Spleen (tissue), 11 donors: ENCODE data around the gene FILIP1L. TPM values are rescaled to one million over a fixed set of nuclear protein-coding genes. Genes with fewer than 3 reads are reported as not detected.

Source experiments
- DNase-seq: peaks from one replicate; pipeline ENCODE4 v3.0.0-alpha.2; 2020
- H3K27ac ChIP-seq, 8 donors: fragments of 200-600 bp; sonication (generic) in 7 of 8; 1 replicate in 4 of 8; 2 replicates in 4 of 8; pipeline versions ENCODE4 v1.5.0 to v1.8.0; 2016 to 2021; ENCODE audit warnings: inconsistent platforms in 4 of 8, mild to moderate bottlenecking in 4 of 8, moderate library complexity in 1 of 8
- H3K27me3 ChIP-seq, 7 donors: fragments of 200-600 bp; sonication (generic) in 6 of 7; replicated peaks in 1 of 7; 1 replicate in 4 of 7; 2 replicates in 3 of 7; pipeline versions ENCODE4 v1.5.0 to v1.8.0; 2016 to 2021; ENCODE audit warnings: inconsistent platforms in 3 of 7, mild to moderate bottlenecking in 1 of 7
- H3K36me3 ChIP-seq, 6 donors: fragments of 200-600 bp; sonication (generic) in 5 of 6; 1 replicate in 4 of 6; 2 replicates in 2 of 6; pipeline versions ENCODE4 v1.5.0 to v1.8.0; 2016 to 2021; ENCODE audit warnings: inconsistent platforms in 2 of 6
- H3K4me1 ChIP-seq, 6 donors: fragments of 200-600 bp; sonication (generic) in 5 of 6; 1 replicate in 3 of 6; 2 replicates in 3 of 6; pipeline versions ENCODE4 v1.5.0 to v1.8.0; 2016 to 2021; ENCODE audit warnings: inconsistent platforms in 3 of 6
- H3K4me3 ChIP-seq, 8 donors: fragments of 200-600 bp; sonication (generic) in 7 of 8; 1 replicate in 4 of 8; 2 replicates in 4 of 8; pipeline versions ENCODE4 v1.5.0 to v1.8.0; 2016 to 2021; ENCODE audit warnings: inconsistent platforms in 4 of 8, mild to moderate bottlenecking in 4 of 8, moderate library complexity in 2 of 8
- H3K9me3 ChIP-seq, 8 donors: fragments of 200-600 bp; sonication (generic) in 7 of 8; 1 replicate in 4 of 8; 2 replicates in 4 of 8; pipeline versions ENCODE4 v1.5.0 to v1.8.0; 2016 to 2021; ENCODE audit warnings: inconsistent platforms in 4 of 8
- CTCF ChIP-seq, 11 experiments: fragments of 200-600 bp in 7 of 11; fragments of 450-650 bp in 4 of 11; sonication (generic) in 4 of 11; IDR thresholded peaks in 8 of 11; conservative IDR thresholded peaks in 3 of 11; 1 replicate in 7 of 11; 2 replicates in 4 of 11; pipeline versions ENCODE4 v1.4.0 to v1.8.0; 2016 to 2021; ENCODE audit warnings: antibody characterized with exemption in 11 of 11, inconsistent platforms in 4 of 11, mild to moderate bottlenecking in 1 of 11
- POLR2A ChIP-seq, 3 donors: fragments of 450-650 bp; IDR thresholded peaks; one replicate each; pipeline ENCODE4 v1.5.1; 2017; ENCODE audit warnings: antibody characterized with exemption in 3 of 3, mild to moderate bottlenecking in 1 of 3
- POLR2AphosphoS5 ChIP-seq, 3 donors: sonication (generic); formaldehyde crosslinking; IDR thresholded peaks; one replicate each; pipeline ENCODE4 v1.5.1; 2017; ENCODE audit warnings: antibody characterized with exemption in 3 of 3
- whole genome bisulfite sequencing, 5 donors: extraction: QIAGEN DNeasy Blood & Tissue Kit in 3 of 5; methylation state at CpG; one replicate each; pipeline versions ENCODE4 v1.1.5 to v1.1.7; 2013 to 2018; 5-methylcytosine and 5-hydroxymethylcytosine counted together
- intact Hi-C: fragments of 100-400 bp; cut with DNase I; formaldehyde crosslinking; loops from one replicate; pipeline ENCODE4 v1.15.0; 2023; ENCODE audit warnings: low total_unique reads
- polyA plus RNA-seq, 3 donors: library from polyadenylated mRNA; stranded (reverse); fragments of 200-250 nt; gene quantifications; one replicate each; pipeline ENCODE4 v1.2.1, GENCODE V29; 2013
- total RNA-seq, 7 donors: library from RNA; depleted of rRNA in 3 of 7; stranded (reverse); fragments of >200 nt in 3 of 7; fragmentation: NEBNext Ultra II Directional in 4 of 7; extraction: Animal tissue kit (Norgen Biotek cat#: 25700) in 4 of 7; gene quantifications; one replicate each; pipeline versions ENCODE4 v1.1.0 to v1.2.1, GENCODE V29; 2016 to 2021
- donor health status: healthy with polysubstance abuse.
- donor health status: DM: no; HTN: no; CAD: no; lungs with moderate emphysema.
- donor health status: DM: no; HTN: no; CAD: no.
- donor health status: Bipolar disorder and iron deficiency.
- donor health status: healthy.
- donor health status: DM: no; HTN: no; CAD: no.
- donor health status: DM: yes; HTN: yes; CAD: no.

FILIP1L gene
- total and polyA plus RNA-seq, 10 donors, result 11.1 to 47.7 (median 30.9) TPM

DNA sequence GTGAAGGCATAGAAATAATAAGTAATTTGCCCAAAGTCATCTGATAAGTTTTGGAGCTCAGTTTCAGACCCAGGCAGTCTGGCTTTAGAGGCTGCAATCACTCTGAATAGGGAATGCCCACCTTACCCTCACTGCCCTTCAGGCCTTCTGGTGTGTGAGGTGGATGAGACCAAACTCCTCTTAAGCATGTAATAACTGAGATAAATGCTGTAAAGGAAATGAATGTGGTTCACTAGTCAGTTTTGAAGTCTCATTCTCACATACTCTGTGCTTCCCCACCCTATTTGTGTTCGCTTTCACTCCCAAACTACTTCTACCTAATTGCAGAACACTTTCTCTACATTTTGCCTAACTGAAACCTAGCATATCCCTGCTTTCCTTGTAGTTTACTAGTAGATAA, 144.1 kb downstream of the FILIP1L start:
- TF ChIP-seq CTCF (IDR thresholded peaks at IDR 0.05 in 8 of 11, conservative IDR thresholded peaks at IDR 0.05 in 3 of 11), result no peak
- no peak for TF ChIP-seq POLR2A (IDR thresholded peaks at IDR 0.05)
- TF ChIP-seq POLR2AphosphoS5 (IDR thresholded peaks at IDR 0.05), result no peak
- intact Hi-C loops, result no loop called here
- no peaks in the 10 kb centered on the region for H3K27me3 ChIP-seq
- no peaks in the 10 kb centered on the region for H3K4me1 ChIP-seq
- WGBS, 5 donors, result 78 to 89% (median 81%) methylated on average over 1 of the region's 1 CpG
- no peak for DNase-seq
- no peak overlapping the region for H3K27ac ChIP-seq
- no peak overlapping the region for H3K4me3 ChIP-seq
- no peaks in the 10 kb centered on the region for H3K9me3 ChIP-seq
- H3K36me3 ChIP-seq, result no peaks in the 10 kb centered on the region

DNA sequence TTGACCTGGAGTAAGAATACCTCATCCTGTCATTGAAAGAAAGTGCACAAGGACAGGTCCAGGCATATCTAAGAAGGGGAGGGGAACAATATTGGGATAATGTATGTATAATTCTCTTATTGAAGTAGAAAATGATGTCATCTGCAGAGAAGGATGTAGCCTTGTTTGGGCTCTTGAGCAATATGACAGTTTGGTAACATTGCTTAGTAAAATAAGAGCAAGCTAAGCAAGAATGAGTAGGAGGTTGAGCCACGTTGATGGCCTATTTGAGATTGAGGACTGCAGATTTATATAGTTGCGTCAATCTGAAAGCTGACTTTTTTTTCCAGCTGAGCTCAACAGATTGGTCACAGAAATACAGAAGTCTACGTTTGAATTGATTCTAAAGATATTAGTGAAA, 145.2 kb downstream of the FILIP1L start:
- H3K4me3 ChIP-seq, result no peak overlapping the region
- no peaks in the 10 kb centered on the region for H3K9me3 ChIP-seq
- TF ChIP-seq POLR2A (IDR thresholded peaks at IDR 0.05) (no peak), CTCF (IDR thresholded peaks at IDR 0.05 in 8 of 11, conservative IDR thresholded peaks at IDR 0.05 in 3 of 11) (no peak), POLR2AphosphoS5 (IDR thresholded peaks at IDR 0.05) (no peak)
- 38 to 66% (median 49%) methylated on average over 3 of the region's 3 CpGs for WGBS, 5 donors
- no peaks in the 10 kb centered on the region for H3K27me3 ChIP-seq
- H3K4me1 ChIP-seq, result no peaks in the 10 kb centered on the region
- DNase-seq, result no peak
- H3K36me3 ChIP-seq, result no peaks in the 10 kb centered on the region
- H3K27ac ChIP-seq, result peak overlapping the region in 1 of 8 donors; percentile 2
- intact Hi-C loops, result no loop called here

GRCh38 chr3:99967796-99968195, 146.5 kb downstream of the FILIP1L start:
- intact Hi-C loops, result no loop called here
- H3K4me1 ChIP-seq, result no peaks in the 10 kb centered on the region
- H3K9me3 ChIP-seq, result no peaks in the 10 kb centered on the region
- DNase-seq, result no peak
- no peak for TF ChIP-seq POLR2AphosphoS5 (IDR thresholded peaks at IDR 0.05)
- no peaks in the 10 kb centered on the region for H3K27me3 ChIP-seq
- 88 to 93% (median 92%) methylated on average over 2 of the region's 2 CpGs for WGBS, 5 donors
- no peaks in the 10 kb centered on the region for H3K36me3 ChIP-seq
- H3K4me3 ChIP-seq, result no peak overlapping the region
- no peak overlapping the region for H3K27ac ChIP-seq

GRCh38 chr3:99966662-99967416, 147.5 kb downstream of the FILIP1L start:
- no peak for TF ChIP-seq CTCF (IDR thresholded peaks at IDR 0.05 in 8 of 11, conservative IDR thresholded peaks at IDR 0.05 in 3 of 11)
- no peak for TF ChIP-seq POLR2A (IDR thresholded peaks at IDR 0.05)
- no peak for TF ChIP-seq POLR2AphosphoS5 (IDR thresholded peaks at IDR 0.05)
- H3K4me3 ChIP-seq, result no peak overlapping the region
- H3K27ac ChIP-seq, result no peak overlapping the region
- H3K27me3 ChIP-seq, result no peaks in the 10 kb centered on the region
- no peaks in the 10 kb centered on the region for H3K4me1 ChIP-seq
- no peaks in the 10 kb centered on the region for H3K36me3 ChIP-seq
- intact Hi-C loops, result no loop called here
- no peak for DNase-seq
- 93 to 97% (median 95%) methylated on average over 7 of the region's 7 CpGs for WGBS, 5 donors
- no peaks in the 10 kb centered on the region for H3K9me3 ChIP-seq
